Brain microvascular endothelial cell (primary cell): Measurements from ENCODE around the gene EEA1.

Experiments
- DNase-seq: peaks from one replicate; pipeline ENCODE4 v3.0.0-alpha.2; 2020
- H3K27ac ChIP-seq: fragments of 250-450 bp; sonication (Bioruptor Pico); 2 replicates; pipeline ENCODE4 v1.5.1; 2020; ENCODE audit warnings: mild to moderate bottlenecking, moderate library complexity
- H3K27me3 ChIP-seq: fragments of 250-450 bp; sonication (Bioruptor Pico); replicated peaks from 2 replicates; pipeline ENCODE4 v1.5.1; 2020; ENCODE audit warnings: mild to moderate bottlenecking
- H3K36me3 ChIP-seq: fragments of 250-450 bp; sonication (Bioruptor Pico); replicated peaks from 2 replicates; pipeline ENCODE4 v1.5.1; 2020; ENCODE audit warnings: mild to moderate bottlenecking
- H3K4me3 ChIP-seq: 2 replicates; pipeline ENCODE4 v1.5.1; 2011; ENCODE audit warnings: low read depth, mild to moderate bottlenecking, control low read depth, low read length, moderate library complexity
- in situ Hi-C: cut with HindIII; loops from 2 replicates; pipeline ENCODE4 v1.10.0; 2017; ENCODE audit warnings: low sequenced_read_pairs, low pct_ligation_motif_present
- TF ChIP-seq, protein P1 (sequence below): IDR thresholded peaks from 2 replicates; pipeline ENCODE4 v1.5.1; 2011; ENCODE audit warnings: low read depth, mild to moderate bottlenecking, moderate library complexity, low read length, control low read depth, inconsistent platforms; ENCODE audit errors: missing control alignments

EEA1 gene

DNA sequence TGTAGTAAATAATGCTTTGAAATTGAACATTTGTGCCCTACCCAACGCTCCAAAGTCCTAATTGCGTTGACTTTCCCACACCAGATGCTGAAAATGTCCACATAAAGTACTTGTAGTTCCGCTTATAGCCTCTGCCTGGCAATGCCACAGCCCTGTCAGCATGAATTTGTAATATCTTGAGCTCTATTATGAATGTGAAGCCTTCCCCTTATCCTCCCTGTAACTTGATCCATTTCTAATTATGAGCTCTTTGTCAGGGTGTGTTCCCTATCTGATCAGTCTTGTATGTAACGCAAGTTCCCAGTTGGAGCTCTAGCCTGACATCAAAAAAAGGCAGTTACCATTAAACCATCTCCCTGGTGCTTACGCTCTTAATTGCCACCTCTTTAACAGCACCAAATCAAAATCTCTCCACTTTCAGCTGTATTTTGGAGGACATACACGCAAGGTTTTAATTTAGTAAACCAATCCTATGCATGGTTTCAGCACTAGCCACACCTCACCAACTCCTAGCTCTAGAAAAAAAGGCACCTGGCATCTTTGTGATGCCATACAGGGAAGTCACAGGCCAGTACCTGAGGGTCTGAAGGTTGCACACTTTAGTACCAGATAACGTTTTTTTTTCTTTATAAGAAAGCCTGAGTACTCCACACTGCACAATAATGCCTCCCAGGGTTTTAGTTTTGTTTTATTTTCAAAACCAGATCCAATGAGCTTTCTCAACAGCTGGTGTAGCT is 69.3 kb downstream of the EEA1 start:
- in situ Hi-C loops = no loop called here
- TF ChIP-seq, protein P1, sequence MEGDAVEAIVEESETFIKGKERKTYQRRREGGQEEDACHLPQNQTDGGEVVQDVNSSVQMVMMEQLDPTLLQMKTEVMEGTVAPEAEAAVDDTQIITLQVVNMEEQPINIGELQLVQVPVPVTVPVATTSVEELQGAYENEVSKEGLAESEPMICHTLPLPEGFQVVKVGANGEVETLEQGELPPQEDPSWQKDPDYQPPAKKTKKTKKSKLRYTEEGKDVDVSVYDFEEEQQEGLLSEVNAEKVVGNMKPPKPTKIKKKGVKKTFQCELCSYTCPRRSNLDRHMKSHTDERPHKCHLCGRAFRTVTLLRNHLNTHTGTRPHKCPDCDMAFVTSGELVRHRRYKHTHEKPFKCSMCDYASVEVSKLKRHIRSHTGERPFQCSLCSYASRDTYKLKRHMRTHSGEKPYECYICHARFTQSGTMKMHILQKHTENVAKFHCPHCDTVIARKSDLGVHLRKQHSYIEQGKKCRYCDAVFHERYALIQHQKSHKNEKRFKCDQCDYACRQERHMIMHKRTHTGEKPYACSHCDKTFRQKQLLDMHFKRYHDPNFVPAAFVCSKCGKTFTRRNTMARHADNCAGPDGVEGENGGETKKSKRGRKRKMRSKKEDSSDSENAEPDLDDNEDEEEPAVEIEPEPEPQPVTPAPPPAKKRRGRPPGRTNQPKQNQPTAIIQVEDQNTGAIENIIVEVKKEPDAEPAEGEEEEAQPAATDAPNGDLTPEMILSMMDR = no peak
- Histone ChIP-seq H3K27me3 (no peaks in the 10 kb centered on the region), H3K27ac (no peak overlapping the region), H3K4me3 (no peak overlapping the region), H3K36me3 (peaks cover 13% of the 10 kb centered on the region)
- no peak for DNase-seq

- Histone ChIP-seq H3K4me3 (no peak overlapping the region), H3K36me3 (peaks cover 10% of the 10 kb centered on the region), H3K27ac (no peak overlapping the region), H3K27me3 (no peaks in the 10 kb centered on the region)
- TF ChIP-seq, protein P1 = no peak
- in situ Hi-C loops = no loop called here
- DNase-seq = no peak
These were observed 71.3 kb downstream of the EEA1 start for GRCh38 chr12:92857818-92858217.

DNA sequence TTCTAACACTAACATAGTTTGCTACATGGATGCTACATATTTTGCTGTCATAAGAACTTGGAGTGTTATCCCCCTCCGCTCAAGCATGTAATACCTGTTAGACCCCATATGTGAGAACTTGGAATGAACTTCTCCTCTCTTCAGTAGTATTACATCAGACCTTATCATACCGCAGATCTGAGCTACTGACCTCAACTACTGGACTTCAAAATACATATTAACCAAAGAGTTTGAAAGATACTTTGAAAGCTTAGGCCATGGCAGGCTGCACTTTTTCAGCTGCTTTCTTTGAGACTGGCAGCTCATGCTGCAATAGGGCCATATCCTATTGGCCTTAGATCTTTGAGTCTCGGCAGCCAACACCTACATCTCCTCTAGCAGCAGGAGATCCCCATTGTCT is 74.8 kb downstream of the EEA1 start:
- TF ChIP-seq, protein P1 = no peak
- Histone ChIP-seq H3K27ac (no peak overlapping the region), H3K27me3 (no peaks in the 10 kb centered on the region), H3K36me3 (peaks cover 9% of the 10 kb centered on the region), H3K4me3 (no peak overlapping the region)
- in situ Hi-C loops = no loop called here
- DNase-seq = no peak

- no peak overlapping the region for H3K27ac ChIP-seq
- TF ChIP-seq, protein P1 = no peak
- H3K4me3 ChIP-seq = no peak overlapping the region
- H3K36me3 ChIP-seq = peaks cover 4% of the 10 kb centered on the region
- no peak for DNase-seq
- no peaks in the 10 kb centered on the region for H3K27me3 ChIP-seq
- in situ Hi-C loops = no loop called here
These were observed 80.4 kb downstream of the EEA1 start for GRCh38 chr12:92848740-92849139.

DNA sequence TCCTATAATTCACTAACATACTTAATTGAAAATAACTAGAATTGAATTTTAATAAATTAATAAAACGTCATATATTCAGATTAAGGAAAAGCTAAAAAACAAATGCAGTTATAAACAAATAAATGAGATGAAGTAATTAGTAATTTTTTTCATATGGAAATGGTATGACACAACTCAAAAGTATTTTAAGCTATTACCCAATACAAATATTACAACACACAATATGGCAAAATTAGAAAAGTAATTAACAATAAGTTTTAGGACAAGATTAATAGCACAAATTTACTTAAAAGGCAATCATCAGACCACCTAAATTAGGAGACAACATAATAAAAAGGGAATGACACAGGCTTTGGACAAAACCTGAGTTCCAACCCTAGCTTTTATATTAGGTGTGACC is 81.7 kb downstream of the EEA1 start:
- Histone ChIP-seq H3K4me3 (no peak overlapping the region), H3K27me3 (no peaks in the 10 kb centered on the region), H3K27ac (no peak overlapping the region), H3K36me3 (peaks cover 4% of the 10 kb centered on the region)
- TF ChIP-seq, protein P1 = no peak
- DNase-seq = no peak
- in situ Hi-C loops = no loop called here

DNA sequence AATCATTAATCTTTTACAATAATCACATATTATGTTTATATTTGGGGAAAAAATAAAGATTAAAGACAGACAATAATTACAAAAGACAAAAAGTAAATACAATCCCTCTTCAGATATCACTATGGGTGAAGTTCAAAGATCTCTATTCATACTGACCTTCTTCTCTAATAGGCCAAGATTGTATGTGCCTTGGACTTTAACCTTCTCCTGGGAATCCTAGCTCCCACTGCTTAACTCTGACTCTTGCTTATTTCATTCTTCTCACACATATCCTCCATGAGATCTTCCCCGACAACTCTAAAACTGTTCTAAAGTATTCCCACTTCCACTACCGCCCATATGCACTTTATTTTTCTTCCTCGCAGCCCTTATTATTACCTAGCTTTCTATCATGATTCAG is 83.8 kb downstream of the EEA1 start:
- TF ChIP-seq, protein P1 = no peak
- DNase-seq = no peak
- Histone ChIP-seq H3K27me3 (no peaks in the 10 kb centered on the region), H3K36me3 (peaks cover 9% of the 10 kb centered on the region), H3K27ac (no peak overlapping the region), H3K4me3 (no peak overlapping the region)
- in situ Hi-C loops = no loop called here
